RWPE2 (cell line): ENCODE data around the gene SCAMP1.

Source experiments
- ATAC-seq: fragments of 200-7000 bp; cut with Tn5 transposase; 3 replicates; pipeline ENCODE4 v1.9.1; 2021; ENCODE audit warnings: low read depth
- DNase-seq: peaks from one replicate; pipeline ENCODE4 v3.0.0-alpha.2; 2020; ENCODE audit warnings: low spot score
- H3K27ac ChIP-seq: fragments of 450-650 bp; 2 replicates; pipeline ENCODE4 v1.5.1; 2017; ENCODE audit warnings: mild to moderate bottlenecking; ENCODE audit not compliant: poor library complexity, severe bottlenecking
- H3K27me3 ChIP-seq: fragments of 250-450 bp; sonication (Bioruptor Pico); 2 replicates; pipeline ENCODE4 v1.5.1; 2021; ENCODE audit warnings: mild to moderate bottlenecking, moderate library complexity; ENCODE audit not compliant: insufficient read depth, poor library complexity, severe bottlenecking
- H3K36me3 ChIP-seq: fragments of 250-450 bp; sonication (Bioruptor Pico); 2 replicates; pipeline ENCODE4 v1.5.1; 2020; ENCODE audit warnings: low read depth, mild to moderate bottlenecking, moderate library complexity
- H3K4me1 ChIP-seq: fragments of 250-450 bp; sonication (Bioruptor Pico); 2 replicates; pipeline ENCODE4 v1.5.1; 2021; ENCODE audit warnings: mild to moderate bottlenecking, moderate library complexity; ENCODE audit not compliant: insufficient read depth, poor library complexity, severe bottlenecking
- H3K4me3 ChIP-seq: fragments of 250-450 bp; sonication (Bioruptor Pico); 2 replicates; pipeline ENCODE4 v1.5.1; 2021; ENCODE audit warnings: mild to moderate bottlenecking, moderate library complexity; ENCODE audit not compliant: severe bottlenecking
- H3K9me3 ChIP-seq: fragments of 250-450 bp; sonication (Bioruptor Pico); 2 replicates; pipeline ENCODE4 v1.5.1; 2021; ENCODE audit warnings: mild to moderate bottlenecking, moderate library complexity; ENCODE audit not compliant: severe bottlenecking
- TF ChIP-seq, protein P1 (sequence below): fragments of 450-650 bp; IDR thresholded peaks from one replicate; pipeline ENCODE4 v1.5.1; 2017; ENCODE audit warnings: mild to moderate bottlenecking, moderate library complexity; ENCODE audit not compliant: poor library complexity, severe bottlenecking

The SCAMP1 gene

DNA sequence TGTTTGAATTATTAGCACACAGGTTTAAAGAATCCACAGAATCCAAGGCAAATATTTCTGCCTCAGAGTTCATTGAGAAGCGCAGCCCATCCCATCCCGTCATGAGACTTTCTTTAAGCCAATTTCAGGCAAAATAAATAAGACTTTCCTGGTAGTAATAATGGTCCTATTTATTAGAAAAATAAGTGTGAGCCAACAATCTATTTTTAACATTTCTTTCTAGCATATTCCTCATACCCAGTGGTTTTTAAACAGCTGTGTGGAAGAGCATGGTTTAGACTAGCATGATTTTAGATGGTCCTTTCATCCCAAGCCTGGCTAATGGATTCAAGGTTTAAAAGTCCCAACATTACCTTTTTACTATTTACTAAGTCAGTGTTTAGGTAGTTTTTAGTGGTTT lies 125.8 kb downstream of the SCAMP1 start:
- Histone ChIP-seq H3K36me3 (peaks cover 28% of the 10 kb centered on the region), H3K27me3 (no peaks in the 10 kb centered on the region), H3K27ac (no peak overlapping the region), H3K4me3 (no peak overlapping the region), H3K9me3 (no peaks in the 10 kb centered on the region), H3K4me1 (peaks cover 11% of the 10 kb centered on the region)
- DNase-seq (no peak), ATAC-seq (no peak)
- TF ChIP-seq, protein P1, sequence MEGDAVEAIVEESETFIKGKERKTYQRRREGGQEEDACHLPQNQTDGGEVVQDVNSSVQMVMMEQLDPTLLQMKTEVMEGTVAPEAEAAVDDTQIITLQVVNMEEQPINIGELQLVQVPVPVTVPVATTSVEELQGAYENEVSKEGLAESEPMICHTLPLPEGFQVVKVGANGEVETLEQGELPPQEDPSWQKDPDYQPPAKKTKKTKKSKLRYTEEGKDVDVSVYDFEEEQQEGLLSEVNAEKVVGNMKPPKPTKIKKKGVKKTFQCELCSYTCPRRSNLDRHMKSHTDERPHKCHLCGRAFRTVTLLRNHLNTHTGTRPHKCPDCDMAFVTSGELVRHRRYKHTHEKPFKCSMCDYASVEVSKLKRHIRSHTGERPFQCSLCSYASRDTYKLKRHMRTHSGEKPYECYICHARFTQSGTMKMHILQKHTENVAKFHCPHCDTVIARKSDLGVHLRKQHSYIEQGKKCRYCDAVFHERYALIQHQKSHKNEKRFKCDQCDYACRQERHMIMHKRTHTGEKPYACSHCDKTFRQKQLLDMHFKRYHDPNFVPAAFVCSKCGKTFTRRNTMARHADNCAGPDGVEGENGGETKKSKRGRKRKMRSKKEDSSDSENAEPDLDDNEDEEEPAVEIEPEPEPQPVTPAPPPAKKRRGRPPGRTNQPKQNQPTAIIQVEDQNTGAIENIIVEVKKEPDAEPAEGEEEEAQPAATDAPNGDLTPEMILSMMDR: no peak

DNA sequence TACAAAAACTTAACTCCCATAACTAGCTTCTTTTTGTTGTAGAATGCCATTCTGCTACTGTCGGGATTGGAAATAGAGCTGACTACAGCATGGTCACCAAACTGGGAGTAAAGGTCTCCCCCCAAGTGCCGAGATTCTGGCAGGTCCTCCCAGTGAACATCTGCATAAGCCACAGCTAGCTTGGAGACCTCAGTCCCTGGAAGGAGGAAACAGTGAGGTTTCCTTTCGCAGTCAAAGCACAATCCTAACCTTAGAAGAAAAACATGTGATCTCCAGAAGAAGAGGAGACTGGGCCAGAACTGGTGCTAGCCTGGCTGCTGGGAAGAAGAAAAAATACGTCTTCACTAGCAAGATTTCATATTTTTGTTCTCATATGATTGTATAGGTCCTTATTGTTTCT lies 127.4 kb downstream of the SCAMP1 start:
- Histone ChIP-seq H3K9me3 (no peaks in the 10 kb centered on the region), H3K27ac (no peak overlapping the region), H3K27me3 (no peaks in the 10 kb centered on the region), H3K4me3 (no peak overlapping the region), H3K4me1 (peaks cover 11% of the 10 kb centered on the region), H3K36me3 (peaks cover 27% of the 10 kb centered on the region)
- ATAC-seq: no peak
- no peak for DNase-seq
- TF ChIP-seq, protein P1: no peak

DNA sequence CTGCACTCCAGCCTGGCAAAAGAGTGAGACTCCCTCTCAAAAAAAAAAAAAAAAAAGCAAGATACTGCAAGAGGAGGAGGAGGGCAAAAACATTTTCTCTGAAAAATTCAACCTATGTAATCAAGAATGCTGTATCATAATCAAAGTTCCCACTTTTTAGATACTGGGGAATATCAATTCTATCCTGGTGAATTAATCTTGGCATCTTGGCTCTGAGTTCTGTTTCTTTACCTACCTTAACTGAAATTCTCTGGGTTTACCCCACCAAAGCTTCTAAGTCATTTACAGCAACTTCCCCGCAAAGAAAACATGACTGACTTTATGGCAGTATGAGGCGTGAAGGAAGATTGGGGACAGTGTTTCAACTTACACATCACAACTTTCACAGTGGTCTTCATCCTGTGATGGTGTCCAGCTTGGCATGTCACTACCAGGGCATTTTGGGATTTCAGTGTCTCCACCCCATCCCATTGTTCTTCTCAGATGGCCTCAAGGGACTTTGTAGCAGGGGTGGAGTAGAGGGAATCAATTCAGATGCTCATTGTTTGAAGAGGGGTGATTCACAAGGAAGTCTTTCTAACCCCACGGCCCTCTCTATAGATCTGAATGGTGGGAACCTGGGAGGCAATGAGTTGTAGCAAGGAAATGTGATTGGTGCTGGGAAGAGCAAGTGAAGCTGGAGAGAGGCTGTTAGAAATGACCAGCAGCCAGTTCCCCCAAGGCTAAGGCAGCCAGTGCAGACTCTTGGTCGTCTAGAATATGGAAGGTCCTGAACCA lies 130.5 kb downstream of the SCAMP1 start:
- TF ChIP-seq, protein P1: no peak
- peaks cover 25% of the 10 kb centered on the region for H3K36me3 ChIP-seq
- H3K4me1 ChIP-seq: no peaks in the 10 kb centered on the region

DNA sequence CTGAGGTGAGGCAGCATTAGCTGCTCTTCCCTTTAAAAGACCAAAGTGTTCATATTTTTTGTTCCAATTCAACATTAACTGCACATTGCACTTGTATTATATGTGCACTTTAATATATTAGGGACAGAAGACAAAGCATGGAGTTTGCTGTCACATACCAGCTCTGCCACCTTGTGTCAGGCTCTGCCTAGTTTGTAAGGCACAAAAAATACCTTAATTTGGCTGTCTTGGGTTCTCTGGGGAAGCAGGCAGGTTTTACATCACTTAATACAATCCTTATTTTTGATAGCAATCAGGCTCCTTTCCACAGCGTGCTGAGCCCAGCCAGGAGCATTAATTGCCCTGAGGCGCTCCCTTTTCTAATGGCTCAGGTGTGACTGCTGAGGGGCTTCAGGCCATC lies 131.8 kb downstream of the SCAMP1 start:
- DNase-seq: no peak
- H3K27me3 ChIP-seq: no peaks in the 10 kb centered on the region
- H3K9me3 ChIP-seq: no peaks in the 10 kb centered on the region
- H3K4me3 ChIP-seq: no peak overlapping the region
- H3K27ac ChIP-seq: no peak overlapping the region
- no peaks in the 10 kb centered on the region for H3K4me1 ChIP-seq
- TF ChIP-seq, protein P1: no peak
- peaks cover 17% of the 10 kb centered on the region for H3K36me3 ChIP-seq
- no peak for ATAC-seq

More for the DNA sequence above, 130.5 kb downstream of the SCAMP1 start:
- Histone ChIP-seq H3K27ac (no peak overlapping the region), H3K27me3 (no peaks in the 10 kb centered on the region), H3K9me3 (no peaks in the 10 kb centered on the region), H3K4me3 (no peak overlapping the region)
- peak; percentile 55 for ATAC-seq
- no peak for DNase-seq

DNA sequence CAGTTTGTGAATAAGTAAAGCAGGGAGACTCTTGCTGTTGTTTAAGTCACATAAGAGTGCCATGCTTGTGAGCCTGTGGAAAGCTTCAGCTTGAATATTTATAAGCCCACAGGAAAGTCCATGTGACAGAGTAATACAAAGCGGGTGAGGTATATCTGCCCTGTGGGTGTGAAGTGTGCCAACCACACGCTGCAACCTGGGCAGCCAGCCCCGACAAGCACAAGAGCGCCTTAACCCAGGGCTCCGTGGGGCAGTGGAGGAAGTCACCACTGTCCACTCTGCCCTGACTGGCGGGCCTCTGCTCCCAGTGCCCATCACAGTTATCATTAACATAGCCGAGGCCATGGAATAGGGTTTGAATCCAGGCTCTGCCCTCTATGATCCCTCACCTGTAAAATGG lies 132.2 kb downstream of the SCAMP1 start:
- no peak for DNase-seq
- no peak overlapping the region for H3K4me3 ChIP-seq
- TF ChIP-seq, protein P1: no peak
- H3K9me3 ChIP-seq: no peaks in the 10 kb centered on the region
- ATAC-seq: no peak
- peaks cover 13% of the 10 kb centered on the region for H3K36me3 ChIP-seq
- H3K27me3 ChIP-seq: no peaks in the 10 kb centered on the region
- no peaks in the 10 kb centered on the region for H3K4me1 ChIP-seq
- no peak overlapping the region for H3K27ac ChIP-seq
